ENCODE data around the gene VIPR2.

The VIPR2 gene

DNA sequence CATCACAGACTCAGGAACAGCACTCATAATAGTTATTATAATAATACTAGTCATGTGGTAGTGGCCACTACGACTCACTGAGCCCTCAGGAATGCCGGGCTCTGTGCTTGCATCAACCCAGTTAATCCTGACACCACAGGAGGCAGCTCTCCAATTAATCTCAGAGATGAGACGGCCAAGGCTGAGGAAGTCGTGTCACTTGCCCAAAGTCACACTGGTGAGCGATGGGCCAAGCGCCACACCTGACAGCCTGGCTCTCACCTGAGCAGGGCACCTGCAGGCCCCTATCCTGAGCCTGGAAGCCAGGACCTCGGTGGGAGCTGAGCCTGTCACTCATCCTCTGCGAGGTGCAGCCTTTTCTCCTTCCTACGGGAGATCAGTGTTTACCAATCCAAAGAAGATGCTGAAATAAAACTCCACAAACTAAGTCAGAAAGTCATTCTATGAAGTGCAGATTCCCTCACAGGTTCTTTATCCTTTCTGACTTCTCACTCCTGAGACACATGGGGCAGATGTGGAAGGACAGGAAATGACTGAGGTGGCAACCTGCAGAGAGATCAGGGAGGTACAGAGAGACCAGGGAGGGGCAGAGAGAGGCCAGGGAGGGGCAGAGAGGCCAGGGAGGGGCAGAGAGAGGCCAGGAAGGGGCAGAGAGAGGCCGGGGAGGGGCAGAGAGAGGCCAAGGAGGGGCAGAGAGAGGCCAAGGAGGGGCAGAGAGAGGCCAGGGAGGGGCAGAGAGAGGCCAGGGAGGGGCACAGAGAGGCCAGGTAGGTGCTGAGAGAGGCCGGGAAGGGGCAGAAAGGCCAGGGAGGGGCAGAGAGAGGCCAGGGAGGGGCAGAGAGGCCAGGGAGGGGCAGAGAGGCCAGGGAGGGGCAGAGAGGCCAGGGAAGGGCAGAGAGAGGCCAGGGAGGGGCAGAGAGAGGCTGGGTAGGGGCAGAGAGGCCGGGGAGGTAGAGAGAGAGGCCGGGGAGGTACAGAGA is 38.5 kb downstream of the VIPR2 start:
- Histone ChIP-seq H4K91ac (ENCODE audit: low read depth, low read length) (no peak overlapping the region), H3K27ac (ENCODE audit: low read depth, low read length) (no peak overlapping the region), H2AFZ (ENCODE audit: insufficient read depth, low read length, poor library complexity) (no peak overlapping the region), H3K27me3 (ENCODE audit: insufficient read depth, low read length) (peaks cover 4% of the 10 kb centered on the region), H3K14ac (ENCODE audit: low read length) (no peak overlapping the region), H2AK5ac (ENCODE audit: low read length) (no peak overlapping the region), H3K79me2 (ENCODE audit: control insufficient read depth, insufficient read depth, low read length, poor library complexity) (no peaks in the 10 kb centered on the region), H3K4me3 (ENCODE audit: low read depth, low read length) (no peak overlapping the region), H2BK12ac (ENCODE audit: low read length) (no peak overlapping the region), H3K4me1 (ENCODE audit: control insufficient read depth in 1 of 2, insufficient read depth in 2 of 2, low read length in 2 of 2) (no peaks in the 10 kb centered on the region), H2BK5ac (ENCODE audit: low read depth, low read length, poor library complexity) (no peak overlapping the region), H2BK120ac (ENCODE audit: insufficient read depth, low read length, poor library complexity) (no peak overlapping the region), H4K12ac (ENCODE audit: low read depth, low read length) (no peak overlapping the region), H3K79me1 (ENCODE audit: low read length) (no peaks in the 10 kb centered on the region), H3K9me3 (ENCODE audit: insufficient read depth, low read depth, low read length) (peaks cover 10% of the 10 kb centered on the region), H3K36me3 (ENCODE audit: control insufficient read depth in 1 of 2, insufficient read depth in 2 of 2, low read length in 2 of 2) (no peaks in the 10 kb centered on the region), H3K18ac (ENCODE audit: low read length) (no peak overlapping the region), H3K9ac (ENCODE audit: low read length) (no peak overlapping the region), H3K23ac (ENCODE audit: low read length) (no peak overlapping the region), H3K4ac (ENCODE audit: low read depth, low read length) (no peak overlapping the region), H4K8ac (ENCODE audit: low read depth, low read length) (no peak overlapping the region), H3K4me2 (ENCODE audit: low read length) (no peak overlapping the region)
- WGBS (ENCODE audit: extremely low coverage, insufficient coverage, insufficient read length), result no CpG with 5 or more reads among the region's 13 CpGs
- DNase-seq, result no peak

DNA sequence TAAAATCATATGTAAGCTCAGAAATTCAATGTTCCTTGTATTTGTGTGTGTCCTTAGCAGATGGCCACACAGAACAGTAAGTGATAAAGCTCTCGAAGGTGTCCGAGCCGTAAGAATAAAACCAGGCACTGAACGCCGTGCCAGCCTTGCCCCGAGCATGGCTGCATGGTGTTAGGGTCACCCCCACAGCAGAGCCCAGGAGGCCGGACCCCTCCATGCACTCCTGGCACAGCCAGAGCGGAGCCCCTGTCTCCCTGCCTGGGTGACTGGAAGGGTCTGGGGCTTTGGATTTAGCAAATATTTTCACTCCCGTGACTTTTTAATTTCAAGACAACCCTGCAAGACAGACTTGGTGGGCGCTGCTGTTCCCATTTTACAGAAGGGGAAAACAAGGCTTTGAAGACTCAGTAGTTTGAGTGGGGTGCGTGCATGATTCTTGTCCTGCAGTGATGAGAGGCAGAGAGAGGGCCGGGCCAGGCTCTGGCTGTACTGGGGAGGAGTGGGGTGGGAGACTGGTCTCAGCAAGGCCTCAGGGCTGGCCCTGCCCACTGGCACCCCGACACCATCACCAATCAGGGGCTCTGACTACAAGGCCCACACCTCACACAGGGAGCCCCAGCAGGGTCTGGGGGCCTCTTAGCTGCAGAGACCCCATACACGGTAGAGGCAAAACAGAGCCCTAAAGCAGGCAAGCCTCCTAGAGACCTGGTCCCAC is 39.4 kb downstream of the VIPR2 start:
- WGBS (ENCODE audit: extremely low coverage, insufficient coverage, insufficient read length), result no CpG with 5 or more reads among the region's 14 CpGs
- Histone ChIP-seq H3K14ac (ENCODE audit: low read length) (no peak overlapping the region), H4K8ac (ENCODE audit: low read depth, low read length) (no peak overlapping the region)

DNA sequence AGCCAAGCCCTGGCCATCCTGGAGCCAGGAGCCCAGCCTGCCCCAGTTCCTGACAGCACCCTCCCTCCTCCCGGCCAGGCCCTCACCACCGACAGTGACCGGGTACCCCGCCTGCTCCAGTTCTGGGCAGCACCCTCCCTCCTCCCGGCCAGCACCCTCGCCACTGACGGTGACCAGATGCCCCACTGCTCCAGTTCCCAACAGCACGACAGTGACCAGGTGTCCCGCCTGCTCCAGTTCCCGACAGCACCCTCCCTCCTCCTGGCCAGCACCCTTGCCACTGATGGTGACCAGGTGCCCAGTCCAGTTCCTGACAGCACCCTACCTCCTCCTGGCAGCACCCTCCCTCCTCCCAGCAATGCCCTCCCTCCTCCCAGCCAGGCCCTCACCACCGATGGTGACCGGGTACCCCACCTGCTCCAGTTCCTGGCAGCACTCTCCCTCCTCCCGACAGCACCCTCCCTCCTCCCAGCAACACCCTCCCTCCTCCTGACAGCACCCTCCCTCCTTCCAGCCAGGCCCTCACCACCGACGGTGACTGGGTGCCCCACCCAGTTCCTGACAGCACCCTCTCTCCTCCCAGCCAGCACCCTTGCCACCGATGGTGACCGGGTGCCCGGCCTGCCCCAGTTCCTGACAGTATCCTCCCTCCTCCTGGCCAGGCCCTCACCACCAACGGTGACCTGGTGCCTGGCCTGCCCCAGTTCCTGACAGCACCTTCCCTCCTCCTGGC is 40.3 kb downstream of the VIPR2 start:
- no peak overlapping the region for H4K8ac ChIP-seq (ENCODE audit: low read depth, low read length)
- no peak overlapping the region for H3K9ac ChIP-seq (ENCODE audit: low read length)
- H2BK12ac ChIP-seq (ENCODE audit: low read length), result no peak overlapping the region
- no peak overlapping the region for H4K12ac ChIP-seq (ENCODE audit: low read depth, low read length)
- WGBS (ENCODE audit: extremely low coverage, insufficient coverage, insufficient read length), result no CpG with 5 or more reads among the region's 19 CpGs
- H3K14ac ChIP-seq (ENCODE audit: low read length), result no peak overlapping the region
- no peak overlapping the region for H3K4me2 ChIP-seq (ENCODE audit: low read length)
- no peak overlapping the region for H2AFZ ChIP-seq (ENCODE audit: insufficient read depth, low read length, poor library complexity)
- H3K36me3 ChIP-seq (ENCODE audit: control insufficient read depth in 1 of 2, insufficient read depth in 2 of 2, low read length in 2 of 2), result no peaks in the 10 kb centered on the region
- no peak overlapping the region for H2AK5ac ChIP-seq (ENCODE audit: low read length)
- no peak overlapping the region for H3K4ac ChIP-seq (ENCODE audit: low read depth, low read length)
- peaks cover 13% of the 10 kb centered on the region for H3K9me3 ChIP-seq (ENCODE audit: insufficient read depth, low read depth, low read length)
- H3K27me3 ChIP-seq (ENCODE audit: insufficient read depth, low read length), result peaks cover 4% of the 10 kb centered on the region
- H3K23ac ChIP-seq (ENCODE audit: low read length), result no peak overlapping the region
- H3K79me1 ChIP-seq (ENCODE audit: low read length), result no peaks in the 10 kb centered on the region
- H3K4me1 ChIP-seq (ENCODE audit: control insufficient read depth in 1 of 2, insufficient read depth in 2 of 2, low read length in 2 of 2), result no peaks in the 10 kb centered on the region
- no peaks in the 10 kb centered on the region for H3K79me2 ChIP-seq (ENCODE audit: control insufficient read depth, insufficient read depth, low read length, poor library complexity)
- no peak for DNase-seq
- H2BK5ac ChIP-seq (ENCODE audit: low read depth, low read length, poor library complexity), result no peak overlapping the region
- no peak overlapping the region for H3K18ac ChIP-seq (ENCODE audit: low read length)
- H3K4me3 ChIP-seq (ENCODE audit: low read depth, low read length), result no peak overlapping the region
- H2BK120ac ChIP-seq (ENCODE audit: insufficient read depth, low read length, poor library complexity), result no peak overlapping the region
- no peak overlapping the region for H4K91ac ChIP-seq (ENCODE audit: low read depth, low read length)
- H3K27ac ChIP-seq (ENCODE audit: low read depth, low read length), result no peak overlapping the region

More for the DNA sequence above, 39.4 kb downstream of the VIPR2 start:
- no peak for DNase-seq
- Histone ChIP-seq H3K4ac (ENCODE audit: low read depth, low read length) (no peak overlapping the region), H2AFZ (ENCODE audit: insufficient read depth, low read length, poor library complexity) (no peak overlapping the region), H3K18ac (ENCODE audit: low read length) (no peak overlapping the region), H2AK5ac (ENCODE audit: low read length) (no peak overlapping the region), H2BK120ac (ENCODE audit: insufficient read depth, low read length, poor library complexity) (no peak overlapping the region), H3K9ac (ENCODE audit: low read length) (no peak overlapping the region), H3K36me3 (ENCODE audit: control insufficient read depth in 1 of 2, insufficient read depth in 2 of 2, low read length in 2 of 2) (no peaks in the 10 kb centered on the region), H3K79me1 (ENCODE audit: low read length) (no peaks in the 10 kb centered on the region), H2BK12ac (ENCODE audit: low read length) (no peak overlapping the region), H3K79me2 (ENCODE audit: control insufficient read depth, insufficient read depth, low read length, poor library complexity) (no peaks in the 10 kb centered on the region), H4K91ac (ENCODE audit: low read depth, low read length) (no peak overlapping the region), H3K23ac (ENCODE audit: low read length) (no peak overlapping the region), H3K27ac (ENCODE audit: low read depth, low read length) (no peak overlapping the region), H3K4me2 (ENCODE audit: low read length) (no peak overlapping the region), H2BK5ac (ENCODE audit: low read depth, low read length, poor library complexity) (no peak overlapping the region), H3K4me1 (ENCODE audit: control insufficient read depth in 1 of 2, insufficient read depth in 2 of 2, low read length in 2 of 2) (no peaks in the 10 kb centered on the region), H3K27me3 (ENCODE audit: insufficient read depth, low read length) (peaks cover 4% of the 10 kb centered on the region), H3K9me3 (ENCODE audit: insufficient read depth, low read depth, low read length) (peaks cover 10% of the 10 kb centered on the region), H3K4me3 (ENCODE audit: low read depth, low read length) (no peak overlapping the region), H4K12ac (ENCODE audit: low read depth, low read length) (no peak overlapping the region)

DNA sequence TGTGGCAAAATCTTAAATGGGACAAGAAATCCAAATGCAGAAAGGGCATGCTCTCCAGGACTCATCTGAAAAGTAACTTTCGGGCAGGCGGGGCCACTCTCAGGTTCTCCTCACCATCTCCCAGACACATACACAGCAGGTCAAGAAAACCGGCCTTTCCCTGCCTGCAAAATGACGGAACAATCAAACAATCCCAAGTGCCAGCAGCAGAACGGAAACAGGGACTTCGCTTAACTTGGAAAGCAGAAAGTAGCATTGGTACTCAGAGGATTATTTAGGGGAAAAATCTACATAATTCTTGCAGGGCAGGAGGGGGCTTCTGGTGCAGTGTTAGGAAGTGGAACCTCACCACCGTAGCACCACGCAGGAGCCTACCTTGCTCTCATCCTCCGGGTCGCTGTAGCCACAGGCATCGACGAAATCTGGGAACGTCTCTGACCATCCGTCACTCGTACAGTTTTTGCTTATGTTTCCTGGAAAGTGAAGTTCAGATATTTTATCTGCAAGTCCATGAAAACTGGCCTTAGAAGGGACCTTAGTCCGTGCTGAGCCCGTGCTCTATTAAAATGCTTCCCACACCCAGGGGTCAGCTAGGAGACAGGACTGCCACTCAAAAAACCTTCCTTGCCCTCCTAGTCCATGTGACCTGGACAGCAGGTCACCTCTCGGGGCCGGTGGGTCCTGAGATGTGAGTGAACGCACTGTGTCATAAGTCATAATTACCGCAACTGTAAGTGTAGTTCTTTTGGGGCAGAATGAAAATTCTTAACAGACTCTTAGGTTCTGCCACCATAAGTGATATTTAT is 41.1 kb downstream of the VIPR2 start:
- no peaks in the 10 kb centered on the region for H3K4me1 ChIP-seq (ENCODE audit: control insufficient read depth in 1 of 2, insufficient read depth in 2 of 2, low read length in 2 of 2)
- no peaks in the 10 kb centered on the region for H3K36me3 ChIP-seq (ENCODE audit: control insufficient read depth in 1 of 2, insufficient read depth in 2 of 2, low read length in 2 of 2)
- H3K9me3 ChIP-seq (ENCODE audit: insufficient read depth, low read depth, low read length), result peaks cover 13% of the 10 kb centered on the region
- H3K18ac ChIP-seq (ENCODE audit: low read length), result no peak overlapping the region
- H3K14ac ChIP-seq (ENCODE audit: low read length), result no peak overlapping the region
- DNase-seq, result no peak
- no peak overlapping the region for H3K4me2 ChIP-seq (ENCODE audit: low read length)
- H2BK12ac ChIP-seq (ENCODE audit: low read length), result no peak overlapping the region
- no peak overlapping the region for H2BK5ac ChIP-seq (ENCODE audit: low read depth, low read length, poor library complexity)
- H3K4ac ChIP-seq (ENCODE audit: low read depth, low read length), result no peak overlapping the region
- H3K27ac ChIP-seq (ENCODE audit: low read depth, low read length), result no peak overlapping the region
- no peak overlapping the region for H3K9ac ChIP-seq (ENCODE audit: low read length)
- H4K12ac ChIP-seq (ENCODE audit: low read depth, low read length), result no peak overlapping the region
- peaks cover 4% of the 10 kb centered on the region for H3K27me3 ChIP-seq (ENCODE audit: insufficient read depth, low read length)
- no peak overlapping the region for H2AK5ac ChIP-seq (ENCODE audit: low read length)
- H3K79me1 ChIP-seq (ENCODE audit: low read length), result no peaks in the 10 kb centered on the region
- H3K23ac ChIP-seq (ENCODE audit: low read length), result no peak overlapping the region
- no CpG with 5 or more reads among the region's 21 CpGs for WGBS (ENCODE audit: extremely low coverage, insufficient coverage, insufficient read length)
- no peak overlapping the region for H3K4me3 ChIP-seq (ENCODE audit: low read depth, low read length)
- H4K8ac ChIP-seq (ENCODE audit: low read depth, low read length), result no peak overlapping the region
- no peak overlapping the region for H4K91ac ChIP-seq (ENCODE audit: low read depth, low read length)
- H2AFZ ChIP-seq (ENCODE audit: insufficient read depth, low read length, poor library complexity), result no peak overlapping the region
- H3K79me2 ChIP-seq (ENCODE audit: control insufficient read depth, insufficient read depth, low read length, poor library complexity), result no peaks in the 10 kb centered on the region
- H2BK120ac ChIP-seq (ENCODE audit: insufficient read depth, low read length, poor library complexity), result no peak overlapping the region

All from trophoblast cell (in vitro differentiated cells and primary cell).